DND-41 (cell line): Measurements from ENCODE around the gene GTF2H2.
"Not testable (repeated sequence)": the region's sequence is repeated elsewhere in the genome, so short reads cannot be mapped to it uniquely, and the experiment has no call there.

ENCODE experiments used
- ATAC-seq: fragments of 200-7000 bp; cut with Tn5 transposase; 3 replicates; pipeline ENCODE4 v1.9.1; 2021; ENCODE audit warnings: low read depth; ENCODE audit not compliant: insufficient read depth
- DNase-seq: peaks from one replicate; pipeline ENCODE4 v3.0.0-alpha.2; 2020
- H2AFZ ChIP-seq: 2 replicates; pipeline ENCODE4 v1.6.0; 2012; ENCODE audit warnings: low read depth, low read length
- H3K27ac ChIP-seq: 2 replicates; pipeline ENCODE4 v1.5.1; 2012; ENCODE audit warnings: low read length, inconsistent platforms
- H3K27me3 ChIP-seq: fragments of 200-600 bp; sonication (generic); 2 replicates; pipeline ENCODE4 v1.6.0; 2012; ENCODE audit warnings: low read length, mild to moderate bottlenecking, inconsistent platforms; ENCODE audit not compliant: insufficient read depth, poor library complexity
- H3K36me3 ChIP-seq: 2 replicates; pipeline ENCODE4 v1.5.1; 2012; ENCODE audit warnings: low read length, inconsistent platforms; ENCODE audit not compliant: insufficient read depth
- H3K4me1 ChIP-seq: 2 replicates; pipeline ENCODE4 v1.5.1; 2012; ENCODE audit warnings: mild to moderate bottlenecking, low read length; ENCODE audit not compliant: insufficient read depth
- H3K4me2 ChIP-seq: 2 replicates; pipeline ENCODE4 v1.6.0; 2012; ENCODE audit warnings: mild to moderate bottlenecking, moderate library complexity, low read length, inconsistent platforms; ENCODE audit not compliant: insufficient read depth
- H3K4me3 ChIP-seq, 2 experiments: fragments of 200-600 bp in 1 of 2; shearing (Covaris generic) in 1 of 2; 2 replicates each; pipeline ENCODE4 v1.5.1; 2012 to 2016; ENCODE audit warnings: inconsistent platforms in 2 of 2, low read length in 2 of 2, mild to moderate bottlenecking in 2 of 2, low read depth in 1 of 2, moderate library complexity in 1 of 2
- H3K79me2 ChIP-seq: 2 replicates; pipeline ENCODE4 v1.6.0; 2012; ENCODE audit warnings: low read length, inconsistent platforms; ENCODE audit not compliant: insufficient read depth
- H3K9ac ChIP-seq: 2 replicates; pipeline ENCODE4 v1.6.0; 2012; ENCODE audit warnings: low read depth, mild to moderate bottlenecking, inconsistent platforms, low read length, moderate library complexity
- H3K9me3 ChIP-seq: 2 replicates; pipeline ENCODE4 v1.5.1; 2012; ENCODE audit warnings: low read length, moderate library complexity, mild to moderate bottlenecking, inconsistent platforms; ENCODE audit not compliant: insufficient read depth, severe bottlenecking
- H4K20me1 ChIP-seq: 2 replicates; pipeline ENCODE4 v1.6.0; 2012; ENCODE audit warnings: low read length; ENCODE audit not compliant: insufficient read depth

The GTF2H2 gene

GRCh38 chr5:71067262-71067928, at the start of gene GTF2H2:
TSS of gene GTF2H2 (minus strand) at chr5:71067676. CDS start at chr5:71062763, 4,913 bp downstream.
- H3K36me3 ChIP-seq, H3K4me1 ChIP-seq, H4K20me1 ChIP-seq, H3K79me2 ChIP-seq, H3K4me2 ChIP-seq, H3K4me3 ChIP-seq, H3K9me3 ChIP-seq, H2AFZ ChIP-seq, H3K27me3 ChIP-seq, H3K27ac ChIP-seq, H3K9ac ChIP-seq, DNase-seq: not testable (repeated sequence)
- peak; percentile 99 for ATAC-seq

- DNase-seq, H3K27me3 ChIP-seq, H2AFZ ChIP-seq, H3K4me1 ChIP-seq, H3K4me3 ChIP-seq, H3K9me3 ChIP-seq, H3K27ac ChIP-seq, H4K20me1 ChIP-seq, H3K79me2 ChIP-seq, H3K9ac ChIP-seq, H3K36me3 ChIP-seq, ATAC-seq, H3K4me2 ChIP-seq: not testable (repeated sequence)
Observed at GRCh38 chr5:71109730-71110275, 42.3 kb upstream of the GTF2H2 start.

GRCh38 chr5:71099996-71100395, 32.5 kb upstream of the GTF2H2 start:
- not testable (repeated sequence) for H3K4me2 ChIP-seq, DNase-seq, H3K9ac ChIP-seq, H3K27me3 ChIP-seq, ATAC-seq, H3K27ac ChIP-seq, H4K20me1 ChIP-seq, H3K9me3 ChIP-seq, H2AFZ ChIP-seq, H3K36me3 ChIP-seq, H3K4me3 ChIP-seq, H3K4me1 ChIP-seq, H3K79me2 ChIP-seq

GRCh38 chr5:71097930-71098203, 30.4 kb upstream of the GTF2H2 start:
- DNase-seq, H3K4me1 ChIP-seq, H3K9ac ChIP-seq, H3K27me3 ChIP-seq, H4K20me1 ChIP-seq, H3K9me3 ChIP-seq, H3K4me2 ChIP-seq, H3K79me2 ChIP-seq, H3K36me3 ChIP-seq, ATAC-seq, H3K27ac ChIP-seq, H3K4me3 ChIP-seq, H2AFZ ChIP-seq: not testable (repeated sequence)

GRCh38 chr5:71097173-71097929, 29.9 kb upstream of the GTF2H2 start:
- not testable (repeated sequence) for H3K36me3 ChIP-seq, H3K4me2 ChIP-seq, H3K27ac ChIP-seq

GRCh38 chr5:71089773-71090172, 22.3 kb upstream of the GTF2H2 start:
- not testable (repeated sequence) for H3K27me3 ChIP-seq, H3K9ac ChIP-seq, H3K4me3 ChIP-seq, H3K27ac ChIP-seq, H4K20me1 ChIP-seq, ATAC-seq, H3K4me1 ChIP-seq, H3K79me2 ChIP-seq, H3K4me2 ChIP-seq, H3K9me3 ChIP-seq, H3K36me3 ChIP-seq, DNase-seq, H2AFZ ChIP-seq

More at GRCh38 chr5:71097173-71097929, 29.9 kb upstream of the GTF2H2 start:
- H3K27me3 ChIP-seq, DNase-seq, H3K4me1 ChIP-seq, H2AFZ ChIP-seq, H4K20me1 ChIP-seq, H3K9me3 ChIP-seq, H3K4me3 ChIP-seq, H3K79me2 ChIP-seq, H3K9ac ChIP-seq: not testable (repeated sequence)
- 0 out of 3 replicates have a peak, but pooled peaks have one; percentile 29 for ATAC-seq

GRCh38 chr5:71088754-71089153, 21.3 kb upstream of the GTF2H2 start:
- DNase-seq, H3K4me3 ChIP-seq, H3K4me1 ChIP-seq, H3K27ac ChIP-seq, H2AFZ ChIP-seq, H3K4me2 ChIP-seq, H3K79me2 ChIP-seq, H3K36me3 ChIP-seq, H3K9ac ChIP-seq, H3K27me3 ChIP-seq, H3K9me3 ChIP-seq, ATAC-seq, H4K20me1 ChIP-seq: not testable (repeated sequence)

GRCh38 chr5:71086145-71086544, 18.7 kb upstream of the GTF2H2 start:
- not testable (repeated sequence) for H3K9me3 ChIP-seq, H3K4me1 ChIP-seq, H3K36me3 ChIP-seq, H3K27me3 ChIP-seq, H3K9ac ChIP-seq, H3K27ac ChIP-seq, H3K4me3 ChIP-seq, H2AFZ ChIP-seq, H4K20me1 ChIP-seq, H3K4me2 ChIP-seq, H3K79me2 ChIP-seq, DNase-seq, ATAC-seq
